GM15510 (cell line): ENCODE measurements around the gene ZSCAN22.

Experiments
- POLR2A ChIP-seq: IDR thresholded peaks from 3 replicates; pipeline ENCODE4 v1.6.1; 2011; ENCODE audit warnings: borderline replicate concordance; ENCODE audit not compliant: insufficient read length; ENCODE audit errors: extremely low read depth

ZSCAN22 gene

DNA sequence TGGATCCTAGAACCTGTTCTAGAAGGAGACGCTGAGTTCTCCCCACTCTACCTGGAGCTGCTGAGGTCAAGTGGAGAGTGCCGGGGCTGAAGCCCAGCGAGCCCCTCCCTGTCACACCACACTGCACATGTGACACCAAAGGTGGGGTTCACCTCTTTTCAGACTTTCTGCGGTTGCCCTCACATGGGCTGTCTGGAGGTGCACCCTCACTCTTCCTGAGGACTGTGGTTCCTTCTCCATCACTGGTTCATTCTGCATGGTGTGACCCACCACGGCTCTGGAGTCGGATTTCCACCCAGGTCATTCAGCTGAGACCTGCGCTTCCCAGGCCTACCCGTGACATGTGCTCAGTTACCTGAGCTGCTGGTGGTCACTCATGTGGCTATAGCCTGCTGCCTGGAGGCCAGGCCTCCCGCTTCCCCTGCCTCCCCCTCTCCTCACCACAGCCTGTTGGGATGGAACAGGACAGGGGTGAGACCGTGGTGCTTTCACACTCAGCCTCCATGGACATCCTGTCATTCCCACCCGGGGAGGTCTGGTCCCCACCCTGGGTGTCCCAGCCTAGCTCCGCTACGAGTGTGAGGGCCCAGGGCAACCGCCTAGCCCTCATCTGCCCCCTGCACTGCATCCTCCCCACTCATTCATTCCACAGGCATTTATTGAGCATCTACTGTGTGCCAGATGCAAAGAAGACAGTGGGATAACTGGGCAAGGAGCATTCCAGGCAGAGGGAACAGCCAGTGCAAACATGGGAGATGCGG, 27.1 kb downstream of the ZSCAN22 start:
- no peak for TF ChIP-seq POLR2A

- no peak for TF ChIP-seq POLR2A
These were observed 27.8 kb downstream of the ZSCAN22 start for GRCh38 chr19:58354478-58355030.

- no peak for TF ChIP-seq POLR2A
These were observed 28.5 kb downstream of the ZSCAN22 start for GRCh38 chr19:58355215-58355796.

GRCh38 chr19:58355908-58356765, 29.3 kb downstream of the ZSCAN22 start:
- no peak for TF ChIP-seq POLR2A

- no peak for TF ChIP-seq POLR2A
These were observed 30.1 kb downstream of the ZSCAN22 start for GRCh38 chr19:58356766-58357480.

GRCh38 chr19:58357481-58358145, 30.8 kb downstream of the ZSCAN22 start:
- TF ChIP-seq POLR2A: no peak

GRCh38 chr19:58361900-58362271, 35.1 kb downstream of the ZSCAN22 start:
- TF ChIP-seq POLR2A: no peak

DNA sequence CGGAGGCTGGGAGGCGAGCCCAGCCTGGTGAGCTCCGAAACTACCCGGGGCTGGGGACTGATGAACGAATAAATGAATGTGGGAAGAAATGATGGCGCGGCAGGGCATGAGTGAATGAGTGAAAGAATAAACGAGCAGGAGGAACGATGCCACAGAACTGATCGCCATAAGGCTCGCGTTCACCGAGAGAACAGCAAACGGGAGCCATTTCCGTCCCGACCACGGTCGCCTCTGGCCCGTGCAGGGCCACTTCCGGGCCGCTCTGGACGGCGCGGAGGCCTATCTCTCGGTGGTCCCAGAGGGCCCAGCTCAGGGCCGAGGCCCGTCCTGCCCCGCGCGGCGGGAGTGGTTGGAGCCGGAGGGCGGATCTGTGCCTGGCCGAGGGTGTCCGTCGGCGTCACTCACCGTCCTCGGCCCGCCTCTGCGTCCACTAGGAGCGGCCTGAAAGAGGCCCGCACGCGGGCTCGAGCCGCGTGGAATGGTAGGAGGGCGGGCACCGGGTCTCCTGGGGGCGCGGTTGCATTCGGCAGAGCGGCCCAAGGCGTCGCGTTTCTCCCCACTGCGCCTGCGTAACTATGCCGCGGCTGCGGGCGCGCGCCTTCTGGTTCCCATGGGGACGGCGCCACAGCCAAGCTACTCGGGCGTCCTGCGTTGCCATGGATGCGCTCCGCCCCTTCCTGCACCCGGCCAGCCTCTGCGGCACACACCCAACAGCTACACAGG, 35.6 kb downstream of the ZSCAN22 start, which contains the start of gene ZNF497:
ZNF497 (minus strand) TSS at position 480 of the 723 bp plus-strand sequence. CDS start 5,116 bp downstream, outside the sequence.
- TF ChIP-seq POLR2A: peak; percentile 78

DNA sequence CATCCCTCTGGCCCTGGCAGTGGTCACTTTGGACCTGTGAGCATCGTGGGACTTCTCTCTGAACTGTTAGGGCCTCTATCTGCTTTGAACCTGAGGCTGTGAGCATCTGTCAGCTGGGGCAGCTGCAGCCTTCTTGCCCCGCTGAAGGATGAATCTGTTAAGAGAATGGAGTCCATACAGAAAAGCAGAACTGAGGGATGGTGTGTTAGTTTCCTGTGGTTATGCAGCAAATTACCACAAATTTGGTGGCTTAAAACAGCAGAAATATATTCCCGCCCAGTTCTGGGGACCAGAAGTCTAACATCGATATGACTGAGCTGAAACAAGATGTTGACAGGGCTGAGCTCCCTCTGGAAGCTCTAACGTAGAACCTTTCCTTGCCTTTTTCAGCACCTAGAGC, 37.4 kb downstream of the ZSCAN22 start:
- no peak for TF ChIP-seq POLR2A

- no peak for TF ChIP-seq POLR2A
These were observed 40.0 kb downstream of the ZSCAN22 start for GRCh38 chr19:58366585-58367430.

DNA sequence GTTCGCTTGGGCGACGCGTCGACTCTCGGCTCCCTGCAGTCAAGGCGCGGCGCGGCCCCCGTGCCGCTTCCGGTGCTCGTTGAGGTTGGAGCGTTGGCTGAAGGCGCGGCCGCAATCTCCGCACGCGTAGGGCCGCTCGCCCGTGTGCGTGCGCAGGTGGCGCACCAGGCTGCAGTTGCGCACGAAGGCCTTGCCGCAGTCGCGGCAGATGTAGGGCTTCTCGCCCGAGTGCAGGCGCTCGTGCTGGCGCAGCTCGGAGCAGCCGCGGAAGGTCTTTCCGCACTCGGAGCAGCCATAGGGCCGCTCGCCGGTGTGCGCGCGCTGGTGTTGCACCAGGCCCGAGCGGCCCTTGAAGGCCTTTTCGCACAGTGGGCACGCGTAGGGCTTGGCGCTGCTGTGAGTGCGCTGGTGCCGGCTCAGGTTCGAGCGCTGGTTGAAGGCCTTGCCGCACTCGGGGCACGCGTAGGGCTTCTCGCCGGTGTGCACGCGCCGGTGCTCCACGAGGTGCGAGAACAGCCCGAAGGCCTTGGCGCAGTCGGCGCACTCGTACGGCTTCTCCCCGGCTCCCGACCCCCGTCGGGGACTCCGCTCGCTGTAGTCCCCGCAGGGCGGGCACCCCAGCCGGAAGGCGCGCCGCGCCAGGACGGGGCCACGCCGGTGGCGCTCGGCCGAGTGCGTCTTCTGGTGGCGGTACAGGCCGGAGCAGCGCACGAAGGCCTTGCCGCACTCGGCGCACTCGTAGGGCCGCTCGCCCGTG, 41.1 kb downstream of the ZSCAN22 start:
- TF ChIP-seq POLR2A: no peak
